Fibroblast of lung (primary cell): ENCODE measurements around the gene CBR3.

Experiments
- EZH2 ChIP-seq: IDR thresholded peaks from 2 replicates; pipeline ENCODE4 v1.5.1; 2012; ENCODE audit warnings: low read length, control low read depth, mild to moderate bottlenecking; ENCODE audit errors: missing control alignments
- TF ChIP-seq, protein P1 (sequence below), 2 donors: IDR thresholded peaks in 1 of 2; conservative IDR thresholded peaks in 1 of 2; 1 replicate in 1 of 2; 2 replicates in 1 of 2; pipeline ENCODE4 v1.5.1; 2011 to 2012; ENCODE audit warnings: low read length in 2 of 2, control low read depth in 1 of 2, inconsistent platforms in 1 of 2, low read depth in 1 of 2, mild to moderate bottlenecking in 1 of 2

DNA sequence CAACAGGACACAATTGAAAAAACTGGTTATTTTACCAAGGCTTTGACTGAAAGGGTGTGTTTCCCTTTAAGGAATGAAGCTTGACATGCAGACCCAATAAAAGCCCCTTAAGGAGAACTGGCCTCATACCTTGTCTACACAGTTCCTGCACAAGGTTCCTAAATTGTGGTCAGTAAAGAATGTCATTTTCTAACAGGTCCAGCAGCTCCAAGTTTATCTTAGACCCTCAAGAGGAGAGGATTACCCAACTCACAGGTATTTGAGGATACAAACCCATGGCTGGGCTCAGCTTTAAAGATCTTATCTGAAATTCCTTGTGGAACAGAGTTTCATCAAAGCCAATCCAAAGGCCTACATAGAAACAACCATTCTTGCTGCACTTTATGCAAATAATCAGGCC lies 31.4 kb upstream of the CBR3 start:
- TF ChIP-seq, protein P1, sequence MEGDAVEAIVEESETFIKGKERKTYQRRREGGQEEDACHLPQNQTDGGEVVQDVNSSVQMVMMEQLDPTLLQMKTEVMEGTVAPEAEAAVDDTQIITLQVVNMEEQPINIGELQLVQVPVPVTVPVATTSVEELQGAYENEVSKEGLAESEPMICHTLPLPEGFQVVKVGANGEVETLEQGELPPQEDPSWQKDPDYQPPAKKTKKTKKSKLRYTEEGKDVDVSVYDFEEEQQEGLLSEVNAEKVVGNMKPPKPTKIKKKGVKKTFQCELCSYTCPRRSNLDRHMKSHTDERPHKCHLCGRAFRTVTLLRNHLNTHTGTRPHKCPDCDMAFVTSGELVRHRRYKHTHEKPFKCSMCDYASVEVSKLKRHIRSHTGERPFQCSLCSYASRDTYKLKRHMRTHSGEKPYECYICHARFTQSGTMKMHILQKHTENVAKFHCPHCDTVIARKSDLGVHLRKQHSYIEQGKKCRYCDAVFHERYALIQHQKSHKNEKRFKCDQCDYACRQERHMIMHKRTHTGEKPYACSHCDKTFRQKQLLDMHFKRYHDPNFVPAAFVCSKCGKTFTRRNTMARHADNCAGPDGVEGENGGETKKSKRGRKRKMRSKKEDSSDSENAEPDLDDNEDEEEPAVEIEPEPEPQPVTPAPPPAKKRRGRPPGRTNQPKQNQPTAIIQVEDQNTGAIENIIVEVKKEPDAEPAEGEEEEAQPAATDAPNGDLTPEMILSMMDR (conservative IDR thresholded peaks at IDR 0.05 in 1 of 2, IDR thresholded peaks at IDR 0.05 in 1 of 2; ENCODE audit: low read depth in 1 of 2, low read length in 2 of 2): no peak
- no peak for TF ChIP-seq EZH2
